ENCODE data around the gene RABGEF1. TPM values are rescaled to one million over a fixed set of nuclear protein-coding genes. Genes with fewer than 3 reads are reported as not detected.
"Not testable (repeated sequence)": the region's sequence is repeated elsewhere in the genome, so short reads cannot be mapped to it uniquely, and the experiment has no call there.

The RABGEF1 gene
- total and polyA plus RNA-seq, 5 donors from 2014 or later: 16.6 to 30.4 (median 19.1) TPM

DNA sequence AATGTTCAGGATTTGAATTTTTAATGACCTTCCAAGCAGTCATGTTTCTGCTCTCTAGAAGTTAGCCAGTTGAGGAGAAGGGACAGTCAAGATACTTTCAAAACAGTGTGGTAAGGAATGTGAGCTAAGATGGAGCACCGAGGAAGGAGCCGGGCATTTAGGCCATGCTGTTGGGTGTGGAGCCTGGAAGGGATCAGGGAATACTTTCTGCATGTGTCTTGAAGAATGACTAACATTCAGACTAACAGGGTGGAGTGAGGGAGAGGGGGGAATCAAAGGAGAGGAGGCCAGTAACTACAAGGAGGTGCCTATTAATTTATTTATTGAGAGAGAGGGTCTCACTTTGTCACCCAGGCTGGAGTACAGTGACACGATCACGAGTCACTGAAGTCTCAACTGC, 1.8 kb downstream of the RABGEF1 start:
- H3K9me3 Mint-ChIP-seq; H3K27me3 Mint-ChIP-seq; H3K27me3 ChIP-seq (ENCODE audit: control insufficient read depth, insufficient read depth, low read length); H3K36me3 Mint-ChIP-seq; H3K27ac ChIP-seq (ENCODE audit: insufficient read depth, low read length, poor library complexity, severe bottlenecking); H3K9me3 ChIP-seq (ENCODE audit: control insufficient read depth in 2 of 2, low read length in 2 of 2); DNase-seq; H3K36me3 ChIP-seq (ENCODE audit: control insufficient read depth, insufficient read depth, low read length); H3K4me3 ChIP-seq (ENCODE audit: low read depth, low read length); ATAC-seq (ENCODE audit: low read depth in 2 of 2): not testable (repeated sequence)
- Mint-ChIP-seq H3K4me1 (peaks cover 4 to 64% (median 30%) of the 10 kb centered on the region in 4 donors), H3K27ac (peak overlapping the region; percentile 66 to 98 (median 87)), H3K4me3 (peak overlapping the region; percentile 58 to 100 (median 74))
- H3K4me1 ChIP-seq (ENCODE audit: control insufficient read depth, insufficient read depth, low read length, poor library complexity, severe bottlenecking): peaks cover 22% of the 10 kb centered on the region

DNA sequence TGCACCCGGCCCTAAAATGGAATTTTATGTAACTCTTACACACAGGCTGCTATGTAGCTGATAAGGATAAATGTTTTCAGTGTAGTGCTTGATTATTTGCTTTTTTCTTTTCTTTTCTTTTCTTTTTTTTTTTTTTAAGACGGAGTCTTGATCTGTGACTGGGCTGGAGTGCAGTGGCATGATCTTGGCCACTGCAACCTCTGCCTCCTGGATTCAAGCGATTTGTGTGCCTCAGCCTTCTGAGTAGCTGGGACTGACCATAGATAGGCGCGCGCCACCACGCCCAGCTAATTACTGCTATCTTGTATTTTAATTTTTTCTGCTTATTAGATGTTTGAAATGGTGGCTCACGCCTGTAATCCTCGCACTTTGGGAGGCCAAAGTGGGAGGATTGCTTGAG, 3.4 kb downstream of the RABGEF1 start:
- Histone ChIP-seq H3K27ac (ENCODE audit: insufficient read depth, low read length, poor library complexity, severe bottlenecking) (no peak overlapping the region), H3K27me3 (ENCODE audit: control insufficient read depth, insufficient read depth, low read length) (no peaks in the 10 kb centered on the region), H3K9me3 (ENCODE audit: control insufficient read depth in 2 of 2, low read length in 2 of 2) (no peaks in the 10 kb centered on the region), H3K36me3 (ENCODE audit: control insufficient read depth, insufficient read depth, low read length) (peaks cover under 1% of the 10 kb centered on the region), H3K4me3 (ENCODE audit: low read depth, low read length) (no peak overlapping the region), H3K4me1 (ENCODE audit: control insufficient read depth, insufficient read depth, low read length, poor library complexity, severe bottlenecking) (peaks cover 16% of the 10 kb centered on the region)
- no peaks in the 10 kb centered on the region for H3K9me3 Mint-ChIP-seq
- ATAC-seq (ENCODE audit: low read depth in 2 of 2) (no peak), DNase-seq (no peak)
- H3K4me1 Mint-ChIP-seq: peaks cover 8 to 62% (median 37%) of the 10 kb centered on the region in 4 donors
- no peak overlapping the region for H3K27ac Mint-ChIP-seq
- H3K36me3 Mint-ChIP-seq: peaks cover 5% of the 10 kb centered on the region
- peak overlapping the region in 3 of 4 donors; percentile 29 to 100 (median 87) for H3K4me3 Mint-ChIP-seq
- no peaks in the 10 kb centered on the region for H3K27me3 Mint-ChIP-seq

DNA sequence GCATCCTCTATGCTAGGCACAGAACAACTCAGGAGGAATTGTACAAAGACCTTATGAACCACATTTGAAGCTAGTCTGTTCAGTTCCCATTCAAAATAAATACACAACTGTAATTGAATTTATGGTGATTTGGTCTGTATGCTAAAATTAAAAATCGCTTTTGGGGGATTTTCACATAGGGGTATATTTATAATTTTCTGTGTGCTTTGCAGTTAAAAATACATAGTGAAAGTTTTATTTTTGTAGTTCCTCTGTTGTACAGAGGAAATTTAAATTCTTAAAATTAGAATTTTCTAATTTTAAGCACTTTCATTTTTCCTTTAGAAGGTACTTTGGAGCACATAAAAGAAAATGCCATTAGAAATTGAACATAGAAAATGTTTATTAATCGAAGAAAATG, 6.9 kb downstream of the RABGEF1 start:
- no peak for ATAC-seq (ENCODE audit: low read depth in 2 of 2)
- H3K4me1 Mint-ChIP-seq: peaks cover 17 to 60% (median 45%) of the 10 kb centered on the region in 4 donors
- no peak overlapping the region for H3K4me3 Mint-ChIP-seq
- Histone ChIP-seq H3K27me3 (ENCODE audit: control insufficient read depth, insufficient read depth, low read length) (no peaks in the 10 kb centered on the region), H3K4me3 (ENCODE audit: low read depth, low read length) (no peak overlapping the region), H3K27ac (ENCODE audit: insufficient read depth, low read length, poor library complexity, severe bottlenecking) (no peak overlapping the region), H3K4me1 (ENCODE audit: control insufficient read depth, insufficient read depth, low read length, poor library complexity, severe bottlenecking) (no peaks in the 10 kb centered on the region), H3K9me3 (ENCODE audit: control insufficient read depth in 2 of 2, low read length in 2 of 2) (no peaks in the 10 kb centered on the region), H3K36me3 (ENCODE audit: control insufficient read depth, insufficient read depth, low read length) (peaks cover 4% of the 10 kb centered on the region)
- H3K27ac Mint-ChIP-seq: no peak overlapping the region
- peaks cover 7% of the 10 kb centered on the region for H3K36me3 Mint-ChIP-seq
- DNase-seq: no peak
- H3K9me3 Mint-ChIP-seq: peaks cover 0 to 2% (median 0%) of the 10 kb centered on the region in 7 donors
- H3K27me3 Mint-ChIP-seq: no peaks in the 10 kb centered on the region

DNA sequence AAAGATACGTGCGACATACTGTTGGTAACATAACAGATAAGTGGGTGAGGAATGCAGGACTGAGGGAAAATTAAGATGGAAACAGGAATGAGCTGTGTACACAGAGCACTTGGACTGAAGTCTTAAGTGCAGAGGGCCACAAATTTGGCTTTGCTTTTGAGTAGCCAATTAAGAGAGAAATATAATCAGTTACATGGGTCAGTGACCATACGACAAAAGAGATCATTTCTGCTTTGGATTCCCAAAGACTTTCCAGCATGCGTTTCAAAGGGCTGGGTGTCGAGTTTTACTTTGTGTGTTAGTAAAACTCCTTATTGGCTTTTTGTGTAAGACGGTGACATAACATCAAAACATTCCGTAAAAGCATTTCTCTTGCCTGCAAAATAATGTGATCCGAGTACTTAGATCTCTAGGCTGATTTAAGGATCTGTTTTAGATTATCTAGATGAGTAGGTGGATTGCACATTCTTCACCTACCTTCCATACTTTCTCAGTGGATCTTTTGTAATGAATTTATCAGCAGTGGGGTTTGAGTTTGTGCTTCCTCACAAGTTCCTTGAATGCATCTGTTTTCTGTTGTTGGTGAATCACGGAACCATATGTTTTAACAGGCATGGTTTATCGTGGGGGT, 7.5 kb downstream of the RABGEF1 start:
- Histone ChIP-seq H3K9me3 (ENCODE audit: control insufficient read depth in 2 of 2, low read length in 2 of 2) (no peaks in the 10 kb centered on the region), H3K27me3 (ENCODE audit: control insufficient read depth, insufficient read depth, low read length) (no peaks in the 10 kb centered on the region), H3K4me3 (ENCODE audit: low read depth, low read length) (no peak overlapping the region), H3K36me3 (ENCODE audit: control insufficient read depth, insufficient read depth, low read length) (peaks cover 4% of the 10 kb centered on the region), H3K27ac (ENCODE audit: insufficient read depth, low read length, poor library complexity, severe bottlenecking) (no peak overlapping the region), H3K4me1 (ENCODE audit: control insufficient read depth, insufficient read depth, low read length, poor library complexity, severe bottlenecking) (no peaks in the 10 kb centered on the region)
- H3K27ac Mint-ChIP-seq: no peak overlapping the region
- peaks cover 7% of the 10 kb centered on the region for H3K36me3 Mint-ChIP-seq
- DNase-seq (no peak), ATAC-seq (ENCODE audit: low read depth in 2 of 2) (no peak)
- no peak overlapping the region for H3K4me3 Mint-ChIP-seq
- peaks cover 23 to 60% (median 47%) of the 10 kb centered on the region in 4 donors for H3K4me1 Mint-ChIP-seq
- no peaks in the 10 kb centered on the region for H3K27me3 Mint-ChIP-seq
- peaks cover 0 to 2% (median 0%) of the 10 kb centered on the region in 7 donors for H3K9me3 Mint-ChIP-seq

DNA sequence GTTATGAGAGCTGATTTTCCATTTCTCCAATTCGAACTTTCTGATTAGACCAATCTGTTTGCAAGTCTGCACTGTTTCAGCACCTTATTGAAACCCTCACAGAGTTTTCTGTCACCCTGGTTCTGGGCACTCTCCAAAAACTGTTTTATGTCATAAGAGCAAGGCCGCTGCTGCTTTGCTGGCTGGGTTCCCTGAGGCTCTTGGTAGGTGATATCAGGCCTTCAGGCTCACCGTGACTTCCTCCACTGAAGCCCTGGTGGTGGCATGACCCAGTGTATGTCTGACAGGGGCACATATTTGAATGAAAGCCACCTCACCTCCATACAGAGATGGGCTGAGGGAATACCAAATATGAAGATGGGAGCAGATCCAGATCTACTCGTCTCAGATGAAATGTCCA, 8.3 kb downstream of the RABGEF1 start:
- peaks cover 7% of the 10 kb centered on the region for H3K36me3 Mint-ChIP-seq
- Histone ChIP-seq H3K36me3 (ENCODE audit: control insufficient read depth, insufficient read depth, low read length) (peaks cover 4% of the 10 kb centered on the region), H3K4me3 (ENCODE audit: low read depth, low read length) (no peak overlapping the region), H3K9me3 (ENCODE audit: control insufficient read depth in 2 of 2, low read length in 2 of 2) (no peaks in the 10 kb centered on the region), H3K27ac (ENCODE audit: insufficient read depth, low read length, poor library complexity, severe bottlenecking) (no peak overlapping the region), H3K27me3 (ENCODE audit: control insufficient read depth, insufficient read depth, low read length) (no peaks in the 10 kb centered on the region), H3K4me1 (ENCODE audit: control insufficient read depth, insufficient read depth, low read length, poor library complexity, severe bottlenecking) (no peaks in the 10 kb centered on the region)
- H3K9me3 Mint-ChIP-seq: peaks cover 0 to 2% (median 0%) of the 10 kb centered on the region in 7 donors
- DNase-seq: no peak
- no peaks in the 10 kb centered on the region for H3K27me3 Mint-ChIP-seq
- H3K4me1 Mint-ChIP-seq: peaks cover 27 to 63% (median 49%) of the 10 kb centered on the region in 4 donors
- H3K4me3 Mint-ChIP-seq: peak overlapping the region in 1 of 4 donors; percentile 58
- H3K27ac Mint-ChIP-seq: no peak overlapping the region
- no peak for ATAC-seq (ENCODE audit: low read depth in 2 of 2)

DNA sequence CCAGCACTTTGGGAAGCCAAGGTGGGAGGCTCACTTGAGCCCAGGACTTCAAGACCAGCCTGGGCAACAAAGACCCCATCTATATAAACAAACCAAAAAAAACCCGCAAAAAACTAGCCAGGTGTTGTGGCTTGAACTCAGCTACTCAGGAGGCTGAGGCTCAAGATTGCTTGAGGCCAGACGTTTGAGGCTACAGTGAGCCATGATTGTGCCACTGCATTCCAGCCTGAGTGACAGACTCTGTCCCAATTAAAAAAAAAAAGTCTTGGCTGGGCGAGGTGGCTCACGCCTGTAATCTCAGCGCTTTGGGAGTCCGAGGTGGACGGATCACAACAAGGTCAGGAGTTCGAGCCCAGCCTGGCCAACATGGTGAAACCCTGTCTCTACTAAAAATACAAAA, 11.4 kb downstream of the RABGEF1 start:
- H3K27ac ChIP-seq (ENCODE audit: insufficient read depth, low read length, poor library complexity, severe bottlenecking): no peak overlapping the region
- no peaks in the 10 kb centered on the region for H3K4me1 ChIP-seq (ENCODE audit: control insufficient read depth, insufficient read depth, low read length, poor library complexity, severe bottlenecking)
- no peaks in the 10 kb centered on the region for H3K27me3 ChIP-seq (ENCODE audit: control insufficient read depth, insufficient read depth, low read length)
- Mint-ChIP-seq H3K9me3 (peaks cover 0 to 2% (median 0%) of the 10 kb centered on the region in 7 donors), H3K4me3 (no peak overlapping the region), H3K27ac (peak overlapping the region in 1 of 3 donors; percentile 48), H3K36me3 (peaks cover 5% of the 10 kb centered on the region), H3K4me1 (peaks cover 23 to 63% (median 47%) of the 10 kb centered on the region in 4 donors), H3K27me3 (no peaks in the 10 kb centered on the region)
- ATAC-seq (ENCODE audit: low read depth in 2 of 2) (no peak), DNase-seq (no peak)
- peaks cover 4% of the 10 kb centered on the region for H3K36me3 ChIP-seq (ENCODE audit: control insufficient read depth, insufficient read depth, low read length)
- no peak overlapping the region for H3K4me3 ChIP-seq (ENCODE audit: low read depth, low read length)
- no peaks in the 10 kb centered on the region for H3K9me3 ChIP-seq (ENCODE audit: control insufficient read depth in 2 of 2, low read length in 2 of 2)

DNA sequence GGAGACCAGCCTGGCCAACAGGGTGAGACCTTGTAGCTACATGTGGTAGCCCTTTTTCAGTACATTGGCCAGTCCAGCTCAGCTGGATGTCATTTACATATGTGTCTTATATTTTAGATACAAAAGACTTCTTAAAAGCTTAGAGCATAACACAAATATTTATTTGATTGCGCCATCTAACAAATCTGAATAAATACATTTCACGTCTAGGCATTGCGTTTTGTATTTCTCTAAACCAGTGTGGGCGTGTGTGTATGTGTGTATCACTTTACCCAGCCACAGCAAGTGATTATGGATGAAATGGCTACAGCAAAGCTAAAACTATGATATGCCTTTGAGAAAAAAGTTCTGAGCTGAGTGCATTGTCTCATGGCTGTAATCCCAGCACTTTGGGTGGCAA, 14.0 kb downstream of the RABGEF1 start:
- Histone ChIP-seq H3K36me3 (ENCODE audit: control insufficient read depth, insufficient read depth, low read length) (no peaks in the 10 kb centered on the region), H3K9me3 (ENCODE audit: control insufficient read depth in 2 of 2, low read length in 2 of 2) (no peaks in the 10 kb centered on the region), H3K4me1 (ENCODE audit: control insufficient read depth, insufficient read depth, low read length, poor library complexity, severe bottlenecking) (peaks cover 12% of the 10 kb centered on the region), H3K4me3 (ENCODE audit: low read depth, low read length) (no peak overlapping the region), H3K27ac (ENCODE audit: insufficient read depth, low read length, poor library complexity, severe bottlenecking) (no peak overlapping the region), H3K27me3 (ENCODE audit: control insufficient read depth, insufficient read depth, low read length) (no peaks in the 10 kb centered on the region)
- Mint-ChIP-seq H3K4me1 (peaks cover 29 to 62% (median 38%) of the 10 kb centered on the region in 4 donors), H3K27me3 (no peaks in the 10 kb centered on the region), H3K4me3 (no peak overlapping the region), H3K27ac (peak overlapping the region in 1 of 3 donors; percentile 62), H3K9me3 (peaks cover 0 to 2% (median 0%) of the 10 kb centered on the region in 7 donors), H3K36me3 (peaks cover 5% of the 10 kb centered on the region)
- DNase-seq (no peak), ATAC-seq (ENCODE audit: low read depth in 2 of 2) (no peak)

DNA sequence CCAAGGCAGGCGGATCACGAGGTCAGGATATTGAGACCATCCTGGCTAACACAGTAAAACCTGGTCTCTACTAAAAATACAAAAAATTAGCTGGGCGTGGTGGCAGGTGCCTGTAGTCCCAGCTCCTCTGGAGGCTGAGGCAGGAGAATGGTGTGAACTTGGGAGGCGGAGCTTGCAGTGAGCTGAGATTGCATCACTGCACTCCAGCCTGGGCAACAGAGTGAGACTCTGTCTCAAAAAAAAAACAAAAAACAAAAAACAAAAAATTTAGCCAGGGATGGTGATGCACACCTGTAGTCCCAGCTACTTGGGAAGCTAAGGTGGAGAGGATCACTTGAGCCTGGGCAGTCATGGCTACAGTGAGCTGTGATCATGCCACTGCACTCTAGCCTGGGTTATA, 14.5 kb downstream of the RABGEF1 start:
- peaks cover 12% of the 10 kb centered on the region for H3K4me1 ChIP-seq (ENCODE audit: control insufficient read depth, insufficient read depth, low read length, poor library complexity, severe bottlenecking)
- not testable (repeated sequence) for DNase-seq; H3K36me3 Mint-ChIP-seq; H3K9me3 Mint-ChIP-seq; H3K27me3 Mint-ChIP-seq; H3K9me3 ChIP-seq (ENCODE audit: control insufficient read depth in 2 of 2, low read length in 2 of 2); H3K27me3 ChIP-seq (ENCODE audit: control insufficient read depth, insufficient read depth, low read length); H3K36me3 ChIP-seq (ENCODE audit: control insufficient read depth, insufficient read depth, low read length); H3K4me3 ChIP-seq (ENCODE audit: low read depth, low read length); ATAC-seq (ENCODE audit: low read depth in 2 of 2); H3K27ac ChIP-seq (ENCODE audit: insufficient read depth, low read length, poor library complexity, severe bottlenecking); H3K4me3 Mint-ChIP-seq
- Mint-ChIP-seq H3K27ac (peak overlapping the region in 1 of 3 donors; percentile 62), H3K4me1 (peaks cover 28 to 62% (median 38%) of the 10 kb centered on the region in 4 donors)
